ENCODE data around the gene LHX4.

LHX4 gene

DNA sequence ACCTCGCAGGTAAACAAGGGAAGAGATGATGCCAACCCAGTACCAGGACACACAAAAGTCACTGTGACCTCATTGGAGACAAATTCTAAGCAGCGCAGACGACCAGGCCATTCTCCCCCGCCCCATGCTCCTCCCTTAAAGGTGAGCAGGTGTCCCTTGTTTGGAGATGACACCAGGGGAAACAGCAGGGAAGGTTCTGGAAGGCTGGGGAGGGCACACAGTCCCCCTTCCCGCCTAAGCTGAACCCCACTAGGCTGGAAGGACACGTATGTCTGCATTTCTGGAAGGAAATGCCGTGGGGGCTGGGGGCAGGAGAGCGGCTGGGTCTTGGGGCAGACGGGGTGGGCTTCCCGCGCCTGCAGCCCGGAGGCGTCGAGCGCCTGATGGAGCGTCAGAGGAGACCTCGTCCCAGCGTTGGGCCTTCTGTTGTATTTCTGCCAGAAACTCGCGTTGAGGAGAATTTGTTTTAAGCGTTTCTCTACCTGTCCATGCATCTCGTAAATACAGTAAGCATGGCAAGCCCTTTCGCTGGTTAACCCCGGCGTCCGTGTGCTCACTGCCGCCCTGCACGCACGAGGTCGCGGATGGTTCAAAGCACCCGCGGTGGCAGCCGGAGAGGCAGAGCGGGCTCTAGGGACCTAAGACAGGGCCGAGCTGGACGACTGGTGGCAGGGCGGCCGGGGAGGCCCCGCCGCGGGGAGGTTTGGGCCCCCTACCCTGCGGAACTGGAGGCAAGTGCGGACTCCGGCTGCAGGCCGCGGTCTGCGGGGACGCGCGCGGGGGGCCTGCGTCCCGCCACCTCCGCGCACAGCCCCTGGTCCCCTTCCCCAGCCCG lies 1.2 kb upstream of the LHX4 start:
- DNase-seq: peak; percentile 64

DNA sequence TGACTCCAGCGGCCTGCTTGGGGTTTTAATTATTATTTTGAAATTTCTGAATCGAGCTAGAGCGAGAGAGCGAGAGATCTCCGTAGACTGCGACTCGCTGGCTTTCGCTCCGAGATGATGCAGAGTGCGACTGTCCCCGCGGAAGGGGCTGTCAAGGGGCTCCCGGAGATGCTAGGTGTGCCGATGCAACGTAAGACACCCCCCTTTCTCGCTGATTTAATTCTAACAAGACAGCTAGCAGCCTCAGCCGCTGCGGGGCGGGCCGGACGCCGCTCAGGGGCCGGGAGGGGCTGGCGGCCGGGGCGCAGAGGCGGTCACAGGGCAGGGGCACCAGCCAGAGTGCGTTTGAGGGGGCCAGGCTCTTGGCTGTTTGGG lies 339 bp downstream of the LHX4 start:
- peak; percentile 63 for DNase-seq

DNA sequence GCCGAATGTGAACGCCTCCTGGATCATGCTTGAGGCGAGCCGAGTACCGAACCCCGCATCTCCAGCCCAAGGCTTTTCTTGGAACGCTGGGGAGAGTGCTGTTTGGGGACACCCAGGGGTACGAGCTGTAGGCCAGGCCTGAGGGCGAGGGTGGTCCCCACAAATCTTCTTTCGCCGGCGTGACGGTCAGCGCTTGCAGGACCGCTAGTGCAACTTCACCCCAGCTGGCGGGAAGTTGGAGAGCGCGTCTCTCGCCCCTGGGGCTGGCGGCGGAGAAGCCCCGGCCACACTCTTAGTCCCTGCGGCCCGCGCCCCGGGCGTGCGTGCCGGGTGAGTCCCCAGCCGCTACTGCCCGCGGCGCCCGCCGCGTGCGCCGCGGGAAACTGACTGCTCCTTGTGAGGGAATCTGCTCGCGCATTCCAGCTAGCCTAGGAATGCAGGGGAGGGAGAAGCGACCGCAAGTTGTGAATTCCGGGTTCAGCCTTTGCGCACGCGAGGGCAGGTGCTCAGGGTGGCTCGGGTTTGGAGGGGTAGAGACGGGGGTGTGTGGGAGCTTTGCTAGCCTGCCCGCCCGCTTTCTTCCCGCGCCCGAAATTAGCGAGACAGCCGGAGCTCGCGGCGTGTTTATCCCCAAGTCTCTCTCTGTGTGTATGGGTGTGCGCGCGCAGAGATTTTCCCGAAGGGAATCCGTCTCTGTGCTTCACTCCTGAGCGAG lies 884 bp downstream of the LHX4 start:
- DNase-seq: peak; percentile 64

DNA sequence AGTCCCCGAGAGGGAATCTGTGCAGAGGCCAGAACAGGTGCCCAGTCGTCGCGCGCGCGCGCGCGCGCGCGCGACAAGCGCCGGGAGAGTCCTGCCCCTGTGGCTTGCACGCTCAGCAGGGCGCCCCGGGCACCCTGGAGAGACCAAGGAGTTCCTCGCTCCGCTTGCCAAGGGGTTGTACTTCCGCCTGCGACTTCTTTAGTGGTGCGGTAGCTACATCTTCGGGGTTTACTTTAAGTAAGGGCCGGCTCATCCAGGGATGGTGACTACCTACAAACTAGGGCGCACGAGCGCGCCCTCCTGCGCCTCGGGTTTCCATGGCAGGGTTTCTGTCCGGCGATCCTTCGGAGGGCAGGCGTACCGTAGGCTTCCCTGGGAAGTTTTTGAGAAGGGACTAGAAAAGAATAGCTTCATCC lies 1.4 kb downstream of the LHX4 start:
- peak; percentile 64 for DNase-seq

DNA sequence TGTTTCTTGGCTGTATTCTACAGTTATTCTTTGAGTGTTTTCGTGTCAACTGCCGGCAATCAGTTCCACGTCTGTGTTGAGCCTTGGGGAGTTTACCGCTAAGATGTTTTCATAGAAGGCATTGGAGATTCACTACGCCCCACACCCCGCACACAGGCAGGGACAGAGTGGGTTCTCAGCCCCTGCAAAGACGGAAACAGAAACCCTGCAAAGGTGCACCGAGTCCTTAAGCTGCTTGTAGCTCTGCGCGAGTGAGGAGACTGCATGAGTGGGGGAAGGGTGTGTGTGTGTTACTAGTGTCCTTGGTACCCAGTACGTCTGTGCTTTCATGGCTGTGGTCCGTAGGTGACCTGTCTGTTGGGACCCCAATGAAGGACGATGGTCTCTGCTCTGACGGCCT lies 1.9 kb downstream of the LHX4 start:
- peak; percentile 57 for DNase-seq

DNA sequence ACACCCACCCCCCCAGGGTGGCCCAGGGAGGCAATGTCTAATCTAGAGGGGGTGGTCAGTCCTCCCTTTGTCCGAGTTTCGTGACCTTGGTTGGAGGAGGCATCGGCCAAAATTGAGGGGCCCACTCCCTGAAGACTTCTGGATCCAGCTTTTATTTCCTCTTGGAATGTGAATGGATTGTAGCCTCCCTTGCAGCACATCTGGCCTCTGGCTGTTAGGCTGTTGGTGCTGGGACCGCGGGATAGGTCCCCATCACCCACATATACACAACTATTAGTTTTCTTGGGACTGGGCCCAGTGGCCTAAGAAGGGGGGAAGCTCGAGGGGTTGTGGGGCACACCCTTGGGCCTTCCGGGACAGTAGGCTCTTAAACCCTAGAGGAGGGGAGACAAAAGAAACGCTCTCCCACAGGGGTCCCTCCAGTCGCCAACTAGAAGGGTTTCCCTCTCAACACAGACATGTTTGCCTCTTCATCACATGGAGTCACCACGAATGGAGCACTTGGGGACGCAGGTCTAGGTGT lies 2.5 kb downstream of the LHX4 start:
- peak; percentile 48 for DNase-seq

DNA sequence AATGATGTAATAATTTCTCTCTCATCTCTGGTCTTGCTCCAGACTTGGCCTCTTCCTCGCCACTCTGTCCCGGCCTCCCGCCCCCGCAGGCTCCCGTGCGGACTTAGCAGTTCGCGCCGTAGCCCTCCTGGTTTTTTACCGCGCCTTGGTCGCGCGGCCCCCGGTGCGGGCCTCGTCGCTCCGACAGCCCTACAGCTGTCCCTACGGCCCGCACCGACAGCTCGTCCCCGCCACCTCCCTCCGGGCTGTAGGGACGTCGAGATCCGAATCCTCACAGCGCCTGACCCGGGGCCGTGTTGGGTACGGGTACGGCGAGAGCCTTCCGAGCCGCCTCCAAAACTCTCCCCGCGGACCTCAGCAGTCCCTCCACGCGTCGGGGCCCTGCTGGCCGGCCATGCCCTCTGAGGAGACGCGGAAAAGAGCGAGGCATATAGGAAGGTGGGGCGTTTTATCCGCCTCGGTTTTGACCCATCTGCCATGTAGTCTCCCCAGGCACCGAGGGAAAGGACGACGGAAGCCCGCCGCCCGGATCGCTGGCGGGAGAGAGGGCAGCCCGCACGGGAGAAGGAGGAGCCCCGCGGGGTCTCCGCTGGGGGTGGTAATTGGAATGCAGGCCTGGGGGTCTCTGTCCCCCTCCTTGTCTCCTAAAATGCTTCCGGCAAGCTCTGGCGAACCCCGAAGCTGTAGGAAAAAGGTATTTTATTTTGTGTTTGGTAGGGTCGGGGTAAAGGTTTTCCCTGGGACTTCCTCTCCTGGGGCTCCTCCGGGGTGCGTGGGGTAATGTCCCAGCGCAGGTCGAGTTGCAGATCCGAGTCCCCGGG lies 3.3 kb downstream of the LHX4 start:
- DNase-seq: peak; percentile 50

DNA sequence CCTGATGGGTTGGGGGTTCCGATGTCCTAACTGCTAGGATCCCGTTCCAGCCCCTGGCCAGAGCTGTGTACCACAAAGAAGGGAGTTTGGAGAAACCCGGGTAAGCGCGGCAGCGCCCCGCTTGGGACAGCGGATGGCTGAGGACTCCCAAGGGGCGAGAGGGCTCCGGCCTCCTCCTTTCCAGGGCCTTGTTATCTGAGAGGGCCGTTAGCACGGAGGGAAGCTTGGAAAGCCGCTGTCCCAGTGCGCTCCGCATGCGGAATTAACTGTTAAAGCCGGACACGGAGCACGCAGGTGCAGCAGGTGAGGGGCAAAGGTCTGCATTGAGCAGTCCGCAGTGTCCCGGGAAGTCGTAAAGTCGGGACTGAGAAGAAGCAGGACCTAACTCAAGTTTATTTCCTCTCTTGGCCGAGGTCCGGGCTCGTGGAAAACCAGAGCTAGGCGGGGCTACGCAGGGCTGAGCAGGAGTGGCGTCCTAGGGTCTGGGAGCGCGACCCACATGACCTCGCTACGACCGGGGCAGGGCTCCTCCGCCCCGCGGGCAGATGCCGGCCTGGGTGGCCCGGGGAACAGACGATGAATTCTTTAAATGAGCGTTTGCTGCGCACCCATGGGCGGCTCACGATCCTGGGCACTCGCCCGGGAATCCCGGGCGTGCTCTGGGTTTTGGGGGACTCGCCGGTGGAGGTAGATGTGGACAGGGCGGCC lies 4.5 kb downstream of the LHX4 start:
- DNase-seq: peak; percentile 59

DNA sequence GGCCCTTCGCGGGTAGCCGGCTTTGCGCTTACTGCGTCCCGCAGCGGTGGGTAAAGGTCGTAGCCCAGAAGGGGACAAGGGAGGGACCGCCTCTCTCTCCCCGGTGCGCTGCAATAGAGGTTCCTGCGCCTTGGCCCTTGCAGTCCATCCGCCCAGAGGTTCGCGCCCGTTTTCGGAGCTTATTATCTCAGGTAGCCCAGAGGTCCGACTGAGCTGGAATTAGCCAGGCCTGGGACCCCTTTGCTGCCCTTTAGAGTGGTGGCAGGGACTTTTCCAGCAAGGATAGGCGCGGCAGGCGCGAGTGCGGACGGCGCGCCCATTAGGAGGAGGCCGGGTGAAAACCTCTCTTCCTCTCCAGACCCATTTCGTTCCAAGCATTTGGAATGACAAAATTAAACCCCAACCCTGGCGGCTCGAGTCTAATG lies 5.0 kb downstream of the LHX4 start:
- DNase-seq: peak; percentile 61

DNA sequence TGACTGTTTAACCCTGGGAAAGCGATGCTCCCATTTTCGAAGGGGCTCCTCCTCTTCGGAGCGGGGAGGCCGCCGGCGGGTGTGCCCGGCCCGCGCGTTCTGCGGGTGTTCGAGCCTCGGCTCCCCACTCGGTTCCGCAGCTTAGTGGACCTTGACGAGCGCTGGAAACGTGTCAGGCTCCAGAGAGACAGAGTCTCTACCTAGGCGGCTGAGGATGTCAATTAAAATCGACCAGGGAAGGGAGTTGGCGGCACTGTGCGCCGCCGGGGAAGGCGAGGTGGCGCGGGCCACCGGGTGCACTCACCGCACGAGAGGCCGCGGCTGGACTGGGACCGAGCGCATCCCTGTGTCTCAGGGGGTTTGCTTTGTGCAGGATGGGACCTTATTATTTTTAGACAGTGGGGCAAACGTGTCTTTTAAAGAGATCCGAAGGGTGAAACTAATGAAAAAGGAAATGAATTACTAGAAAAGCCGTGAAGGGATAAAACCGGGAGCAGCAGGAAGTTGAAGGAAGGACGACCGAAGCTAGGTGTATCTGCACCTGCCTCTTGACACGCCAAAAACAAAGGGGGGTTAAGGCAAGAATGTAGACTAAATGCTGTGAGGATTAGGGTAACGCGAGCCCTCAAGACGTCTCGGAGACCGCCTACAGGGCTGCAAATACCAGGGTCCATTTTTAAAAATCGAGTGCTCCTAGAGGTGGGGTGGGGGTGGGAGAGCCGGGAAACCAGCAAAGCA lies 5.6 kb downstream of the LHX4 start:
- peak; percentile 60 for DNase-seq

DNA sequence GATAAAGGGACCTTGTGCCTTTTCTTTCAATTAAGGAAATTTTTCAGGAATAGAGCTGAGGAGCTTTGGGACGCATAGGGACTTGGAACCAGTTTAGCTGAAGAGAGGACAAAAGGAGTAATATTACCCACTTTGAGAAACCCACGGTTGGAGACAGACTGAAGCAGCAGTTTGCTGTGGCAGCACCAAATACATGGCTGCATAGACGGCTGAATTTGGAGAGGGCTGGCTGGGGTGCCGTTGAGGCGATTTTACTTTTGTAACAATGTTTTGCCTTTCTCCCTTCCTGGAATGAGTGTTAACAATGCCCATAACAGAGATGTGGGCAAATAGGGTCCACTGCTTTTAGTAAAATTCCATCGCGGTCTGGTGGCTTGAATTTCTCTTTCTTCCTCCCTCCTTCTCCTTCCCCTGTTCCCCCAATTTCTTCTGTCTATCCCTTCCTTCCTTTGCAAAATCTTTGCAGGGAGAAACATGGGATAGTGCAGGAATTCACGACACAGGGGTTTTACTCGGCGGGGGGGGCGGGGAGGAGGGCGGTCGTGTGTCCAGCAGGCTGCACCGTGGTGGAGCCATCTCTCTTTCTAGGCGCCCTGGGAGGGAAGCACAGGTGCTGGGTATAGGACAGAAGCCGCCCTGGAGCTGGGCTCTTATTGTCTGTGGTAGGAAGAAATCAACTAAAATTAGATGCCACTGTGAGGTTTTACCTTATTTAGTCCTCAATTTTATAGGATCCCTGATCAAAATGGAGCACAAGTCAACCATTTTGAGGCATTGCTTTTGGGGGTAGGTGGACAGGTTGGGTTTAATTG lies 6.8 kb downstream of the LHX4 start:
- peak; percentile 37 for DNase-seq

DNA sequence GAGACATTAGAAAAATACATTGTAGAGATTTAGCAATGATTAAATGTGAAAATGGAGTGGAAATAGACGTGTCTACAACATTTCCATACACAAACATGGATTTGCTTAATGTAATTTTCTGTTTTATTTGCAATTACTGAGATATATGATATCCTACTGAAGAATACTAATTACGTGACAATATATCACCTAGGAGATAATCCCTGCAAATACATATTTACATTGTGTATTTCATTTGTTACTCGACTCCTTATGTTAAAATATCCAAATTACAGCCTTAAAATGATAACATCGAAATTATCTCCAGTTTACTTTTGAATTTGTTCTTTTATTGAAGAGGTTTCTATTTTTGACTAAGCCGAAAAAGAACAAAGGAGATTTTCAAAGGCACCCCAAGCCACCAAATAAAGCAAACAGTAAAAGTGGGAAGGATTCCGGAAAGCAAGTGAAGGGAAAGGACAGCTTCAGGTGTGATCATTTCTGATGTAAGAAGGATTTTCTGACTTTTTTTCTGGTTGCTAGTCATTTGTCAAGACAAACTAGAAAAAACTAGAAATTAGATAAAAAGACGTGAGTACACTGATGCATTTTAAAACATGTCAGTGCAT lies 7.9 kb downstream of the LHX4 start:
- no peak for DNase-seq

DNA sequence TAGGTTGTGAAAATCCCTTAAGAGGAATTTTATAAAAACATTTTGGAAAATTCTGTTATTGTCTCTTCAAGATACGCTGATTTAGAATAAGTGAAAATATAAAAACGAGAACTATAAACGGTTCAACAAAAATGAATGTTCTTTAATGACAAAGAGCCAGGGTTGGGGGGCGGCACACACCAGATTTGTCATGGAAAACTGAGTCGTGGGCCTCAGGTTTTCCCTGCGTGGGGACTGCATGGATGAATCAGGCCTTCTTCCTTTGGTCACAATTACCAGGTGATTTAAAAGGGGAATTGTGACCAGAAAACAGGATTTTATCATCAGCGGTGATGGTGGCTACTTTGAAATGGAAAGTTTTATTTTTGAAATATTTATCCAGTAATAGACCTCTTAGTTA lies 8.6 kb downstream of the LHX4 start:
- no peak for DNase-seq

DNA sequence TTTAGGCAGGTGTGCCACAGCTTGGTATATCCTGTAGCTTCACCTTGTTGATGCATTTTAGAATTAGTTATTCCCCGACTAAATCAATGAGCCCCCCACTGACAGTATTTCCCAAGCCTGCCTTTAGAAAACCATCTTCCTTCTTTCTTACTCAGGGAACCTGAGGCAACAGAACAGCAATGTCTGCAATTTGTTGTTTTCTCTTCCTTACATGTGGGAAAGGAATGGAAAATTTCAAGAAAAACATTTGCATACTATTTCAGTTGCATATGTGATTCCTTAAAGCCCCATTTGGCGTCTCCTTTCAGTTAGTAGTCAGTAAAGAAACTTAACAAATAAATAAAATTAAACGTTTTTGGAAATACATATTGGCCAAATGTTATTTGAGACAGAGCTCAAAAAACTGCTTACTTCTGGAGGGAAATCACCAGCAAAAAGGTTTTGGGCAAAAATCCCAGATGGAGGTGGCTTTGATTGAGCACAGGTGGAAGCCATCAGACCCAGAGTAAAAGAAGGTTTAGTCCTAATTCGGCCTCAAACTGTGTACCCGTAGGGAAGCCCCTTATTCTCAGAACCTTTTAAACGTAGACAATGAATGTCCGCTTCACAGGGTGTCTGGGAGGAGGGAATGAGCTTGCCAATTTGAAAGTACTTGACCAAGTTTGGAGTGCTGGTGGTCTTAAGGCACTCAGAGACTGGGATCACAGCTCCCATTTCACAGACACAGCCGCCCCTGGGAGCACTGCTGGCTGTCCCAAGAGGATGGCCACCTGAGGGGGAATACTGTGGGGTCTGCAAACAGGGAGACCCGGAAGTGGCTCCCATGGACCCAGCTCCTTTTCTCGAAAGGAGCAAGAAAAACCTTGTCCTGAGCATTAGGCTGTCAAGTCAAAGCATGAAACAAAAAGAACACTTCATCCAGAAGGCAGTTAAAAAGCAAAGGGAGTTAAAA lies 9.4 kb downstream of the LHX4 start:
- DNase-seq: peak; percentile 42

DNA sequence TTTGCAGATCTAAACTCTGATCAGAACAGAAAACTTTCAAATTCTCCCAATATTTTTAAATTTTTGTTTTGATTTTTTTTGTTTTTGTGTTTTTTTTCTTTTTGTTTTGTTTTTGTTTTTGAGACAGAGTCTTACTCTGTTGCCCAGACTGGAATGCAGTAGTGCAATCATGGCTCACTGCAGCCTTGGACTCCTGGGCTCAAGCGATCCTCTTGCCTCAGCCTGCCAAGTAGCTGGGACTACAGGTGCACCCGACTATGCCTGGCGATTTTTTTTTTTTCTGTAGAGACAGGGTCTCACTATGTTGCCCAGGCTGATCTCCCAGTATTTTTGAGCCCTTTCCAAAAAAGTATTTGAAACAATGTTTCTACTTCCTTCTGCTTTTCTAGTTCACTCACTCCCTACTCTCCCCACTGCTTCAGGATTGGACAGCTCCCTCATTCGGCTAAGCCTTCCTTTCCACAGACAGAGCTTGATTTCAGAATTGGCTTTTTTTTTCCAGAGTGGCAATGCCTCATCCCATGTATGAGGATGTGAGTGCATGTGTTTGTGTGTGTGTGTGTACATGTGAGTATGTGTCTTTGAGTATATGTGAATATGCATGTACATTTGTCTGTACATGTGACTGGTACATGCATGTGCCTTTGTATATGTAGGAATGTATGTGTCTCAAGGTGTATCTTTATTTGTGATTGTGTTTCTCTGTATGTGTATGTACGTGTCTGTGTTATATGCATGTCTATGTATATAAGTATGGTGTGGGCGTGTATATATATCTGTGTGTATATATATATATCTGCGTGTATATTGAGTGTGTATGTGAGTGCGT lies 11.9 kb downstream of the LHX4 start:
- DNase-seq: no peak

DNA sequence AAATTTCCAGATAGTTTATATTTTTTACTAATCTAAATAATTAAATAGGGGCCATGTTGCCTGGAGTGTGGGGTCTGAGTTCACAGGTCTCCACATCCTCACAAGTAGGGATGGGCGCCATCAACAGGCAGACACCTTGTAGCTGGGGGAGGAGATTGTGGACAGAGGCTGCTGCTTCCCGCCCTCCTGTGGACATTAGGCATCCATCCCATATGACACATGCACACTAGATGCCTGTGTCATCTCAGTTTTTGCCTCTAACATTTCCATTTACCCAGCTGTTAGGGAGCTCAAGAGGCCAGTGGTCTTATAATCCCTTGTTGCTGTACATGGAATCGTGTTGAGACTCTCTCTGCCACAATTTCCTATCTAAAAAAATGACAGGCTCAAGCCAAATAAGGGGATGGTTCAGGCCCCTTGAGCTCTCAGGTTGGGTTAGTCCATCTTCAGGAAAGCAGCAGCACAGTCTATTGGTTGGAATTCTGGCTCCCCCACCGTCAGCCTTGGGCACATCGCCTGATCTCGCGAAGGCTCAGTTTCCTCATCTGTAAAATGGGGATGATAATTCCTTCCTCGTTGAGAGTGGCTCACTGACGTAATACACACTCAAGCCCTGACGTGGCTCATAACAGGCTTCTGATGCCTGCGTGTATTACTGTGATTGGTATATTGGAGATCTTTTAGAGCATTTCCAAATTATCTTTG lies 13.6 kb downstream of the LHX4 start:
- peak; percentile 12 for DNase-seq

DNA sequence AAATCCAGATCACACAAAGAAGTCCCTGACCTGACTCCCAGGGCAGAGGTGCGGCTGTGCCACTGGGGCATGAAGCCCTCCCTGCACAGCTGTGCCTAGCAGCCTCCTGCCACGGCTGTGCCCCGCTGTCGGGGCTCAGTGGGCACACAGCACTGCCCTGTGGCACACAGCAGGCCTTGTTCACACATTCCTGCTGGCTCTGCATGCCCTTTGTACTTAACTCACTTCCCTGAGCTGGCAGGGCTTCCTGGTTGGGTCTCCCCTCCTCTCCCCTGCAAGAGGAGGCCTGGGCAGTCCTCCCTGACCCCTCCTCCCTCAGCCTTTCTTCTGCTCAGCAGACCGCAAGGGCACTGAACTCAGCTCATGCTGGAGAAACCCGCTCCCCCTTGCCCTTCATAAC lies 14.8 kb downstream of the LHX4 start:
- DNase-seq: no peak

DNA sequence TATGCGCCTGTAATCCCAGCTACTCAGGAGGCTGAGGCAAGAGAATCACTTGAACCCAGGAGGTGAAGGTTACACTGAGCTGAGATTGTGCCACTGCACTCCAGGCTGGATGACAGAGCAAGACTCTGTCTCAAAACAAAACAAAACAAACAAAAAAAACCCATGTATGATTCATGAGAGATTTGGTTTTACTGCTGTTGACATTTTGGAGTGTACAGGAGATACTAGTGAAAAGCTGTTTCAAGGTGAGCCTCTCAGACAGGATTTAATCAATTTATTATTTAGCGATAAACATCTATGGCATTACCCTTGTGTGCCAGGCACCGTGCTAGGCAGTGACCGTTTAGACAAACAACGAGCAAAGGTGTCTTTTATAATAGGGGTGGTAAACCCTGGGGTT lies 16.5 kb downstream of the LHX4 start:
- no peak for DNase-seq
